Mesothelial cell of epicardium (in vitro differentiated cells): ENCODE data around the gene DNAI4. TPM values are rescaled to one million over a fixed set of nuclear protein-coding genes. Genes with fewer than 3 reads are reported as not detected.

Experiments
- DNase-seq, 2 experiments: peaks; one replicate each; pipeline ENCODE4 v3.0.0; 2021; ENCODE audit warnings: low spot score in 2 of 2; ENCODE audit not compliant: unreplicated experiment in 2 of 2
- H3K27ac Mint-ChIP-seq: 2 replicates; pipeline ENCODE4 v1.8.0; 2021; ENCODE audit warnings: mixed read lengths
- H3K27me3 Mint-ChIP-seq: 2 replicates; pipeline ENCODE4 v1.8.0; 2021; ENCODE audit warnings: low read depth, mixed read lengths
- H3K36me3 Mint-ChIP-seq: 2 replicates; pipeline ENCODE4 v1.8.0; 2021; ENCODE audit warnings: mixed read lengths
- H3K4me1 Mint-ChIP-seq: 2 replicates; pipeline ENCODE4 v1.8.0; 2021; ENCODE audit warnings: mixed read lengths
- H3K4me3 Mint-ChIP-seq: 2 replicates; pipeline ENCODE4 v1.8.0; 2021; ENCODE audit warnings: mild to moderate bottlenecking, moderate library complexity, mixed read lengths
- H3K9me3 Mint-ChIP-seq: 2 replicates; pipeline ENCODE4 v1.8.0; 2021; ENCODE audit warnings: mixed read lengths
- CTCF ChIP-seq: fragments of 200-600 bp; sonication (generic); IDR thresholded peaks from one replicate; pipeline ENCODE4 v1.5.0; 2021; ENCODE audit warnings: antibody characterized with exemption; ENCODE audit not compliant: unreplicated experiment
- total RNA-seq: library from RNA; stranded (reverse); gene quantifications from 3 replicates; pipeline ENCODE4 v1.2.1, GENCODE V29; 2021

Gene DNAI4
- total RNA-seq, 1 donor from 2014 or later: 9.3 TPM

- H3K27me3 Mint-ChIP-seq: peaks cover 5% of the 10 kb centered on the region
- H3K36me3 Mint-ChIP-seq: peaks cover 2% of the 10 kb centered on the region
- no peak overlapping the region for H3K4me3 Mint-ChIP-seq
- peaks cover 10% of the 10 kb centered on the region for H3K9me3 Mint-ChIP-seq
- no peak overlapping the region for H3K27ac Mint-ChIP-seq
- no peak for TF ChIP-seq CTCF
- DNase-seq: no peak
- peaks cover 10% of the 10 kb centered on the region for H3K4me1 Mint-ChIP-seq
These were observed 145.7 kb downstream of the DNAI4 start for GRCh38 chr1:66778969-66779368.

GRCh38 chr1:66778266-66778665, 146.4 kb downstream of the DNAI4 start:
- H3K9me3 Mint-ChIP-seq: peaks cover 10% of the 10 kb centered on the region
- peaks cover 2% of the 10 kb centered on the region for H3K36me3 Mint-ChIP-seq

GRCh38 chr1:66777831-66778230, 146.8 kb downstream of the DNAI4 start:
- Mint-ChIP-seq H3K9me3 (peaks cover 10% of the 10 kb centered on the region), H3K36me3 (peaks cover 2% of the 10 kb centered on the region), H3K27me3 (peaks cover 5% of the 10 kb centered on the region), H3K27ac (no peak overlapping the region), H3K4me3 (no peak overlapping the region), H3K4me1 (peaks cover 10% of the 10 kb centered on the region)
- TF ChIP-seq CTCF: no peak
- no peak for DNase-seq

More at GRCh38 chr1:66778266-66778665, 146.4 kb downstream of the DNAI4 start:
- Mint-ChIP-seq H3K4me3 (no peak overlapping the region), H3K4me1 (peaks cover 10% of the 10 kb centered on the region), H3K27me3 (peaks cover 5% of the 10 kb centered on the region), H3K27ac (no peak overlapping the region)
- no peak for TF ChIP-seq CTCF
- DNase-seq: no peak

GRCh38 chr1:66775646-66776045, 149.0 kb downstream of the DNAI4 start:
- Mint-ChIP-seq H3K27me3 (peaks cover 4% of the 10 kb centered on the region), H3K4me1 (peaks cover 10% of the 10 kb centered on the region), H3K27ac (no peak overlapping the region), H3K36me3 (peaks cover 2% of the 10 kb centered on the region), H3K9me3 (peaks cover 5% of the 10 kb centered on the region), H3K4me3 (no peak overlapping the region)
- no peak for TF ChIP-seq CTCF
- no peak for DNase-seq

- Mint-ChIP-seq H3K27me3 (peaks cover 4% of the 10 kb centered on the region), H3K9me3 (no peaks in the 10 kb centered on the region), H3K4me3 (no peak overlapping the region), H3K27ac (no peak overlapping the region), H3K4me1 (peaks cover 10% of the 10 kb centered on the region), H3K36me3 (no peaks in the 10 kb centered on the region)
- no peak for DNase-seq
- no peak for TF ChIP-seq CTCF
These were observed 150.2 kb downstream of the DNAI4 start for GRCh38 chr1:66774438-66774837.

- Mint-ChIP-seq H3K27ac (no peak overlapping the region), H3K27me3 (peaks cover 4% of the 10 kb centered on the region), H3K36me3 (no peaks in the 10 kb centered on the region), H3K4me1 (peaks cover 7% of the 10 kb centered on the region), H3K9me3 (no peaks in the 10 kb centered on the region), H3K4me3 (no peak overlapping the region)
- no peak for TF ChIP-seq CTCF
- no peak for DNase-seq
These were observed 151.4 kb downstream of the DNAI4 start for GRCh38 chr1:66773227-66773626.
